PC-3 (cell line): ENCODE results near the gene NEIL1.

ENCODE experiments used
- EZH2 ChIP-seq: fragments of 300-600 bp; sonication (generic); IDR thresholded peaks from one replicate; pipeline ENCODE4 v1.6.1; 2017; ENCODE audit warnings: antibody characterized with exemption, mild to moderate bottlenecking, low read length; ENCODE audit not compliant: unreplicated experiment
- TF ChIP-seq, protein P1 (sequence below): fragments of 300-600 bp; sonication (generic); conservative IDR thresholded peaks from 2 replicates; pipeline ENCODE4 v1.5.1; 2017; ENCODE audit warnings: antibody characterized with exemption, low read depth, mild to moderate bottlenecking, low read length

DNA sequence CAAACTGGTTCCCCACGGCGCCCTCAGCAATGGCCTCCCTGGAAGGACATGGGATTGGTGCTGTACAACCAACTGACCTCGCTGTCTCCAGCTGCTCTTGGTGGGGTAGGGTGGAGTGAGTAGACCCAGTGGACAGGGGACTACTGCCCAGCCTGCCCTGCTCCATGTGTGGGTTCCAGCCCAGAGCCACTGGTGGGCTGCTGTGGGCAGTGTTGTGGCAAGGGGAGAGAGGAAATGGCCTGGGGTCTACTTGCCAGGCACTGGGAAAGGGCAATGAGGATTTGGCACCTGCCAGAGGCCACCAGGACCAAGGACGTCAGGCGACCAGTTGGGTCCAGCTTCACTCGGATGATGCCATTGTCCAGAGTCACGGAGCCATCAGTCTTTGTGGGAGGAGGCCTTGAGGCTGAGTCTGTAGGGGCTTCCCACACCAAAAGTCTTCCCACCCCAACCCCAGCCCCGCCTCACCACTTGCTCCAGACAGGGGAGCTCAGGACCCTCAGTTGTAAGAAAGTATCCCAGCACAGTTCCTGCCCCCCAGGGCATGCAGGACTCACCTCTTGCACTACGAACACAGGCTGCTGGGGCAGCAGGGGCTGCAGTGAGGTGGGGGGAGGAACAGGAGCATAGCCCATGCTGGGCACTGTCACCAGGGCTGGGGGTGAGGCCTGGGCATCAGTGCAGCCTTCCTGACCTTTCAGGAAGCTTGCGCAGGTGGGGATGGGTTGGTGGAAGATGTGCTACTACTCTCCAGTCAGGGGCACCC lies 12.1 kb downstream of the NEIL1 start:
- TF ChIP-seq, protein P1, sequence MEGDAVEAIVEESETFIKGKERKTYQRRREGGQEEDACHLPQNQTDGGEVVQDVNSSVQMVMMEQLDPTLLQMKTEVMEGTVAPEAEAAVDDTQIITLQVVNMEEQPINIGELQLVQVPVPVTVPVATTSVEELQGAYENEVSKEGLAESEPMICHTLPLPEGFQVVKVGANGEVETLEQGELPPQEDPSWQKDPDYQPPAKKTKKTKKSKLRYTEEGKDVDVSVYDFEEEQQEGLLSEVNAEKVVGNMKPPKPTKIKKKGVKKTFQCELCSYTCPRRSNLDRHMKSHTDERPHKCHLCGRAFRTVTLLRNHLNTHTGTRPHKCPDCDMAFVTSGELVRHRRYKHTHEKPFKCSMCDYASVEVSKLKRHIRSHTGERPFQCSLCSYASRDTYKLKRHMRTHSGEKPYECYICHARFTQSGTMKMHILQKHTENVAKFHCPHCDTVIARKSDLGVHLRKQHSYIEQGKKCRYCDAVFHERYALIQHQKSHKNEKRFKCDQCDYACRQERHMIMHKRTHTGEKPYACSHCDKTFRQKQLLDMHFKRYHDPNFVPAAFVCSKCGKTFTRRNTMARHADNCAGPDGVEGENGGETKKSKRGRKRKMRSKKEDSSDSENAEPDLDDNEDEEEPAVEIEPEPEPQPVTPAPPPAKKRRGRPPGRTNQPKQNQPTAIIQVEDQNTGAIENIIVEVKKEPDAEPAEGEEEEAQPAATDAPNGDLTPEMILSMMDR = no peak
- no peak for TF ChIP-seq EZH2
